Activated naive CD8-positive, alpha-beta T cell (primary cell): ENCODE results near the gene B4GALT3.

Source experiments
- H3K27ac Mint-ChIP-seq: one replicate; pipeline ENCODE4 v1.8.0; 2021; ENCODE audit warnings: mixed read lengths
- H3K27me3 Mint-ChIP-seq: one replicate; pipeline ENCODE4 v1.8.0; 2021; ENCODE audit warnings: mixed read lengths
- H3K36me3 Mint-ChIP-seq: one replicate; pipeline ENCODE4 v1.8.0; 2021; ENCODE audit warnings: mixed read lengths
- H3K4me1 Mint-ChIP-seq: one replicate; pipeline ENCODE4 v1.8.0; 2021; ENCODE audit warnings: low read depth, mixed read lengths
- H3K4me3 Mint-ChIP-seq: one replicate; pipeline ENCODE4 v1.8.0; 2021; ENCODE audit warnings: mild to moderate bottlenecking, mixed read lengths
- H3K9me3 Mint-ChIP-seq: one replicate; pipeline ENCODE4 v1.8.0; 2021; ENCODE audit warnings: low read depth, mixed read lengths

B4GALT3 gene

GRCh38 chr1:161139766-161140165, 37.5 kb downstream of the B4GALT3 start:
- Mint-ChIP-seq H3K4me1 (peaks cover 5% of the 10 kb centered on the region), H3K27me3 (no peaks in the 10 kb centered on the region), H3K27ac (no peak overlapping the region), H3K9me3 (no peaks in the 10 kb centered on the region), H3K4me3 (no peak overlapping the region), H3K36me3 (no peaks in the 10 kb centered on the region)

- peak overlapping the region; percentile 17 for H3K27ac Mint-ChIP-seq
- no peak overlapping the region for H3K4me3 Mint-ChIP-seq
- H3K36me3 Mint-ChIP-seq = no peaks in the 10 kb centered on the region
- no peaks in the 10 kb centered on the region for H3K9me3 Mint-ChIP-seq
- H3K4me1 Mint-ChIP-seq = peaks cover 5% of the 10 kb centered on the region
- no peaks in the 10 kb centered on the region for H3K27me3 Mint-ChIP-seq
Measured at GRCh38 chr1:161138431-161138830, 38.9 kb downstream of the B4GALT3 start.

GRCh38 chr1:161137881-161138280, 39.4 kb downstream of the B4GALT3 start:
- Mint-ChIP-seq H3K27ac (no peak overlapping the region), H3K9me3 (no peaks in the 10 kb centered on the region), H3K36me3 (no peaks in the 10 kb centered on the region), H3K4me3 (no peak overlapping the region), H3K4me1 (peaks cover 5% of the 10 kb centered on the region), H3K27me3 (no peaks in the 10 kb centered on the region)

- Mint-ChIP-seq H3K4me3 (no peak overlapping the region), H3K27me3 (no peaks in the 10 kb centered on the region), H3K4me1 (peaks cover 40% of the 10 kb centered on the region), H3K9me3 (no peaks in the 10 kb centered on the region), H3K36me3 (peaks cover 4% of the 10 kb centered on the region), H3K27ac (no peak overlapping the region)
Measured at GRCh38 chr1:161133220-161133740, 44.0 kb downstream of the B4GALT3 start.

- H3K27me3 Mint-ChIP-seq = no peaks in the 10 kb centered on the region
- H3K9me3 Mint-ChIP-seq = no peaks in the 10 kb centered on the region
- H3K4me3 Mint-ChIP-seq = no peak within 1 kb of the TSS
- peaks cover 46% of the 10 kb centered on the region for H3K4me1 Mint-ChIP-seq
- H3K36me3 Mint-ChIP-seq = peaks cover 4% of the 10 kb centered on the region
- H3K27ac Mint-ChIP-seq = peak within 1 kb of the TSS; percentile 97
Measured at GRCh38 chr1:161132410-161133219, 44.7 kb downstream of the B4GALT3 start, which contains the start of gene DEDD. DEDD (minus strand) TSS chr1:161132667; CDS start chr1:161124462, 8,205 bp downstream.

- peak overlapping the region; percentile 97 for H3K27ac Mint-ChIP-seq
- H3K9me3 Mint-ChIP-seq = no peaks in the 10 kb centered on the region
- H3K4me3 Mint-ChIP-seq = no peak overlapping the region
- no peaks in the 10 kb centered on the region for H3K27me3 Mint-ChIP-seq
- H3K4me1 Mint-ChIP-seq = peaks cover 54% of the 10 kb centered on the region
- peaks cover 5% of the 10 kb centered on the region for H3K36me3 Mint-ChIP-seq
Measured at GRCh38 chr1:161131523-161132409, 45.5 kb downstream of the B4GALT3 start.

GRCh38 chr1:161130266-161130665, 47.0 kb downstream of the B4GALT3 start:
- H3K4me3 Mint-ChIP-seq = no peak overlapping the region
- H3K4me1 Mint-ChIP-seq = peaks cover 62% of the 10 kb centered on the region
- no peaks in the 10 kb centered on the region for H3K27me3 Mint-ChIP-seq
- H3K36me3 Mint-ChIP-seq = peaks cover 13% of the 10 kb centered on the region
- peak overlapping the region; percentile 97 for H3K27ac Mint-ChIP-seq
- H3K9me3 Mint-ChIP-seq = no peaks in the 10 kb centered on the region

GRCh38 chr1:161128591-161129420, 48.5 kb downstream of the B4GALT3 start:
- Mint-ChIP-seq H3K4me3 (peak overlapping the region; percentile 27), H3K27ac (peak overlapping the region; percentile 97), H3K4me1 (peaks cover 58% of the 10 kb centered on the region), H3K36me3 (peaks cover 13% of the 10 kb centered on the region), H3K9me3 (no peaks in the 10 kb centered on the region), H3K27me3 (no peaks in the 10 kb centered on the region)

GRCh38 chr1:161127649-161128048, 49.7 kb downstream of the B4GALT3 start:
- H3K36me3 Mint-ChIP-seq = peaks cover 13% of the 10 kb centered on the region
- no peak overlapping the region for H3K4me3 Mint-ChIP-seq

GRCh38 chr1:161122967-161123366, 54.3 kb downstream of the B4GALT3 start:
- no peaks in the 10 kb centered on the region for H3K9me3 Mint-ChIP-seq
- no peaks in the 10 kb centered on the region for H3K27me3 Mint-ChIP-seq
- no peak overlapping the region for H3K4me3 Mint-ChIP-seq
- peak overlapping the region; percentile 64 for H3K27ac Mint-ChIP-seq
- H3K36me3 Mint-ChIP-seq = peaks cover 11% of the 10 kb centered on the region
- H3K4me1 Mint-ChIP-seq = peaks cover 49% of the 10 kb centered on the region

More at GRCh38 chr1:161127649-161128048, 49.7 kb downstream of the B4GALT3 start:
- peak overlapping the region; percentile 86 for H3K27ac Mint-ChIP-seq
- no peaks in the 10 kb centered on the region for H3K27me3 Mint-ChIP-seq
- H3K4me1 Mint-ChIP-seq = peaks cover 58% of the 10 kb centered on the region
- H3K9me3 Mint-ChIP-seq = no peaks in the 10 kb centered on the region

GRCh38 chr1:161121834-161122233, 55.5 kb downstream of the B4GALT3 start:
- H3K27ac Mint-ChIP-seq = peak overlapping the region; percentile 81
- no peak overlapping the region for H3K4me3 Mint-ChIP-seq
- H3K4me1 Mint-ChIP-seq = peaks cover 42% of the 10 kb centered on the region
- H3K36me3 Mint-ChIP-seq = peaks cover 13% of the 10 kb centered on the region
- H3K27me3 Mint-ChIP-seq = no peaks in the 10 kb centered on the region
- H3K9me3 Mint-ChIP-seq = no peaks in the 10 kb centered on the region
